Stomach (tissue), 9 donors: ENCODE data around the gene ARID4B. TPM values are rescaled to one million over a fixed set of nuclear protein-coding genes. Genes with fewer than 3 reads are reported as not detected.

Experiments used
- DNase-seq, 2 donors: peaks; one replicate each; pipeline versions ENCODE4 v3.0.0 to v3.0.0-alpha.2; 2013 to 2019
- H3K27ac ChIP-seq, 5 donors: fragments of 200-600 bp in 4 of 5; sonication (generic) in 4 of 5; one replicate each; pipeline ENCODE4 v1.5.1; 2013 to 2019; ENCODE audit warnings: mild to moderate bottlenecking in 1 of 5, moderate library complexity in 1 of 5
- H3K27me3 ChIP-seq, 3 donors: fragments of 200-600 bp; sonication (generic); one replicate each; pipeline ENCODE4 v1.5.1; 2017 to 2019; ENCODE audit warnings: mixed run types in 1 of 3
- H3K36me3 ChIP-seq, 4 donors: fragments of 200-600 bp; sonication (generic); 1 replicate in 3 of 4; 2 replicates in 1 of 4; pipeline ENCODE4 v1.5.1; 2016 to 2019
- H3K4me1 ChIP-seq, 4 donors: fragments of 200-600 bp; sonication (generic); one replicate each; pipeline ENCODE4 v1.5.1; 2016 to 2019
- H3K4me3 ChIP-seq, 4 donors: fragments of 200-600 bp; sonication (generic) in 3 of 4; one replicate each; pipeline ENCODE4 v1.5.1; 2016 to 2019; ENCODE audit warnings: mild to moderate bottlenecking in 1 of 4
- H3K9me3 ChIP-seq, 4 donors: fragments of 200-600 bp; sonication (generic); one replicate each; pipeline ENCODE4 v1.5.1; 2016 to 2019
- EP300 ChIP-seq: sonication (generic); formaldehyde crosslinking; IDR thresholded peaks from one replicate; pipeline ENCODE4 v1.6.1; 2017; ENCODE audit warnings: antibody characterized with exemption
- POLR2A ChIP-seq, 4 donors: fragments of 450-650 bp; IDR thresholded peaks; one replicate each; pipeline ENCODE4 v1.6.1; 2016; ENCODE audit warnings: antibody characterized with exemption in 4 of 4, control low read depth in 2 of 4, mild to moderate bottlenecking in 1 of 4, moderate library complexity in 1 of 4
- POLR2AphosphoS5 ChIP-seq, 3 donors: sonication (generic); formaldehyde crosslinking; IDR thresholded peaks; one replicate each; pipeline ENCODE4 v1.6.1; 2016; ENCODE audit warnings: antibody characterized with exemption in 3 of 3
- WGBS, 5 donors: extraction: QIAGEN DNeasy Blood & Tissue Kit in 3 of 5; methylation state at CpG; one replicate each; pipeline versions ENCODE4 v1.1.5 to v1.1.7; 2013 to 2018; 5-methylcytosine and 5-hydroxymethylcytosine counted together
- intact Hi-C: fragments of 100-400 bp; cut with DNase I; formaldehyde crosslinking; loops from one replicate; pipeline ENCODE4 v1.15.1; 2023; ENCODE audit warnings: low total_unique reads
- polyA plus RNA-seq, 3 donors: library from polyadenylated mRNA; stranded (reverse); fragments of 200-250 nt; gene quantifications; one replicate each; pipeline ENCODE4 v1.2.3, GENCODE V29; 2013
- total RNA-seq, 5 donors: library from RNA; depleted of rRNA; stranded (reverse); fragments of >200 nt; gene quantifications; one replicate each; pipeline versions ENCODE4 v1.1.0 to v1.2.3, GENCODE V29; 2014 to 2016
- TF ChIP-seq, protein P1 (sequence below), 7 experiments: fragments of 450-650 bp in 4 of 7; fragments of 200-600 bp in 3 of 7; sonication (generic) in 3 of 7; IDR thresholded peaks; one replicate each; pipeline ENCODE4 v1.5.1; 2016 to 2019; ENCODE audit warnings: antibody characterized with exemption in 7 of 7, control low read depth in 2 of 7, mild to moderate bottlenecking in 1 of 7
- donor health status: healthy with polysubstance abuse.
- donor health status: Bipolar disorder and iron deficiency.
- donor health status: healthy.

ARID4B gene
- total and polyA plus RNA-seq, 8 donors: 9.5 to 102 (median 30.5) TPM

DNA sequence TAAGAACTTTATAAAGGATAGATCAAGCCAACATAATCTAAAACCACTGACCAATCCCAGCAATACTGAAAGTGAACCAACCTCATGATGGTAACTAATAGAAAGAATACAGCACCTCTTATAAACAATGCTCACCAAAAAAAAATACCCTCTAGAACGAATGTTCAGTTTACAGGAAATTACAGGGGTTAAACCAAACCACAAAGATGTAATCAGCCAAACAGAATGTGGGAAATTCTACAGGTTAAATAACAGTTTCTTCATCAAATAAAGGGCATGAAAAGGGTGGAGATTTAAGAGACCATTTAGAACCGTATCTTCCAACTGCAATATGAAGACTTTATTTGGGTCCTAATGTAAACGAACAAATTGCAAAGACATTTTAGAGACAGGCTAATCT, 30.4 kb downstream of the ARID4B start:
- Histone ChIP-seq H3K4me1 (peaks cover 44 to 97% (median 70%) of the 10 kb centered on the region in 4 donors), H3K9me3 (no peaks in the 10 kb centered on the region), H3K4me3 (no peak overlapping the region), H3K36me3 (no peaks in the 10 kb centered on the region), H3K27ac (peak overlapping the region in 1 of 5 donors; percentile 74), H3K27me3 (no peaks in the 10 kb centered on the region)
- no peak for DNase-seq
- TF ChIP-seq POLR2A (IDR thresholded peaks at IDR 0.05): no peak
- TF ChIP-seq EP300: no peak
- TF ChIP-seq, protein P1, sequence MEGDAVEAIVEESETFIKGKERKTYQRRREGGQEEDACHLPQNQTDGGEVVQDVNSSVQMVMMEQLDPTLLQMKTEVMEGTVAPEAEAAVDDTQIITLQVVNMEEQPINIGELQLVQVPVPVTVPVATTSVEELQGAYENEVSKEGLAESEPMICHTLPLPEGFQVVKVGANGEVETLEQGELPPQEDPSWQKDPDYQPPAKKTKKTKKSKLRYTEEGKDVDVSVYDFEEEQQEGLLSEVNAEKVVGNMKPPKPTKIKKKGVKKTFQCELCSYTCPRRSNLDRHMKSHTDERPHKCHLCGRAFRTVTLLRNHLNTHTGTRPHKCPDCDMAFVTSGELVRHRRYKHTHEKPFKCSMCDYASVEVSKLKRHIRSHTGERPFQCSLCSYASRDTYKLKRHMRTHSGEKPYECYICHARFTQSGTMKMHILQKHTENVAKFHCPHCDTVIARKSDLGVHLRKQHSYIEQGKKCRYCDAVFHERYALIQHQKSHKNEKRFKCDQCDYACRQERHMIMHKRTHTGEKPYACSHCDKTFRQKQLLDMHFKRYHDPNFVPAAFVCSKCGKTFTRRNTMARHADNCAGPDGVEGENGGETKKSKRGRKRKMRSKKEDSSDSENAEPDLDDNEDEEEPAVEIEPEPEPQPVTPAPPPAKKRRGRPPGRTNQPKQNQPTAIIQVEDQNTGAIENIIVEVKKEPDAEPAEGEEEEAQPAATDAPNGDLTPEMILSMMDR (IDR thresholded peaks at IDR 0.05): no peak
- no peak for TF ChIP-seq POLR2AphosphoS5 (IDR thresholded peaks at IDR 0.05)
- intact Hi-C loops: no loop called here
- 31 to 40% (median 34%) methylated on average over 3 of the region's 3 CpGs for WGBS, 5 donors

DNA sequence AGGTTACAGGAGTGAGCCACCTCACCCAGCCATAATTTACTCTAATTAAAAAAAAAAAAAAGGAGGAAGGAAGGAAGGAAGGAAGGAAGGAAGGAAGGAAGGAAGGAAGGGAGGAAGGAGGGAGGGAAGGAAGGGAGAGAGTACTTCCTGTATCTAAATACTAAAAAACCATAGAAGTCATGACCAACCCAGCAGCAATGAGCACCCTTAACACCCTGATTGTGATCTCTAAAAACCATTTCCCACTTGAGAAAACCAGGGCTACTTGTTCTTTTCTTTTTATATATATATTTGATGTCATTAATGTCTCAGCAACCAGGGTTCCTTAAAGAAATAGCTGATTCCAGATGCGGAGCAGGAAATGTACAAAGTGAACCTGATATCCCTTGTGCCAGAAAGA, 31.2 kb downstream of the ARID4B start:
- peak overlapping the region; percentile 20 to 86 (median 74) for H3K27ac ChIP-seq

DNA sequence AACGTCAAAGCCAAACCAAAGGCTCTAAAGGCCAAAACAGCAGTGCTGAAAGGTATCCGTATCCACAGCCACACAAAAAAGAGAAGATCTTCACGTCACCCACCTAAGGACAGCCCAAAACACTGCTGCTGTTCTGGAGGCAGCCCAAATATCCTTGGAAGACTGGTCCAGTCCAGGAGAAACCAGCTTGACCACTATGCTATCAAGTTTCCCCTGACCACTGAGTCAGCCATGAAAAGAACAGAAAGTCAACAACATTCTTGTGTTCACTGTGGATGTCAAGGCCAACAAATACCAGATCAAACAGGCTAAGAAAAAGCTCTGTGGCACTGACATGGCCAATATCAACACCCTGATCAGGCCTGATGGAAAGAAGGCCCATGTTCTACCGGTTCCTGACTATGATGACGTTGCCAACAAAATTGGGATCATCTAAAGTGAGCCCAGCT, 32.1 kb downstream of the ARID4B start:
- Histone ChIP-seq H3K9me3 (no peaks in the 10 kb centered on the region), H3K27ac (peak overlapping the region; percentile 58 to 76 (median 63)), H3K36me3 (no peaks in the 10 kb centered on the region), H3K4me1 (peaks cover 49 to 97% (median 78%) of the 10 kb centered on the region in 4 donors), H3K4me3 (peak overlapping the region in 1 of 4 donors; percentile 17), H3K27me3 (no peaks in the 10 kb centered on the region)
- intact Hi-C loops: no loop called here
- 32 to 58% (median 50%) methylated on average over 5 of the region's 5 CpGs for WGBS, 5 donors
- TF ChIP-seq POLR2AphosphoS5 (IDR thresholded peaks at IDR 0.05): peak; percentile 25 to 94 (median 84)
- TF ChIP-seq, protein P1 (IDR thresholded peaks at IDR 0.05): no peak
- no peak for TF ChIP-seq EP300
- peak; percentile 80 to 84 for DNase-seq

More for the DNA sequence above, 31.2 kb downstream of the ARID4B start:
- 89 to 100% (median 95%) methylated on average over 1 of the region's 1 CpG for WGBS, 5 donors
- Histone ChIP-seq H3K4me1 (peaks cover 42 to 97% (median 73%) of the 10 kb centered on the region in 4 donors), H3K9me3 (no peaks in the 10 kb centered on the region), H3K4me3 (no peak overlapping the region), H3K36me3 (no peaks in the 10 kb centered on the region), H3K27me3 (no peaks in the 10 kb centered on the region)
- intact Hi-C loops: no loop called here
- DNase-seq: no peak
- TF ChIP-seq POLR2AphosphoS5 (IDR thresholded peaks at IDR 0.05): no peak

DNA sequence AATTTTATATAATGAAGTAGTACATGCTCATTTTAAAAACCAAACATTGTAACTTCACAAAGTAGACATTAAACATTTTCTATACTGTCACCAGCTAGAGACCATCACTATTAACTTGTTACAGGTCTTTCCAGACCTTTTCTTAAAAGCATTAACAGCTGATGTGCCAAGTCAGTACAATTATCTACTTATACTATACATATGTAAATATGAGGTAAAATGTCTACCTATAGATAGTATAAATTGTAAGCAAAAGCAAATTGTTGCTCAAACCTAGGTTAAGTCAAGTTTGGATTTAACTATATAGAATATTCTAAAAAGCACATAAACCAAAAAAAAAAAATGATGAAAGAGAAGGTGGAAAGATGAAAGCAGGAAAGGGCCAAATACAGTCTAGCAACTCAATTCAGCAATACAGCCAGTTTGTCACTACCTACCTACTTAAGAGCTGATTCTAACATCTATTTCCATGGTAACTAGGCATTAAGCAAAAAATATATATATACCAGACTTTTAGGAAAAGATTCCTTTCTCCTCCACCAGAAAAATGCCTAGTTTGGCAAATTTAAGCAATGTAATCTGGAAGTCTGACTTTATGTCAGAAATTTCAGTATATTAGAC, 34.5 kb downstream of the ARID4B start:
- no peak for TF ChIP-seq EP300
- TF ChIP-seq, protein P1 (IDR thresholded peaks at IDR 0.05): no peak
- no peak for TF ChIP-seq POLR2AphosphoS5 (IDR thresholded peaks at IDR 0.05)
- TF ChIP-seq POLR2A (IDR thresholded peaks at IDR 0.05): no peak
- intact Hi-C loops: no loop called here
- Histone ChIP-seq H3K4me1 (peaks cover 43 to 98% (median 69%) of the 10 kb centered on the region in 4 donors), H3K4me3 (no peak overlapping the region), H3K27me3 (no peaks in the 10 kb centered on the region), H3K36me3 (no peaks in the 10 kb centered on the region), H3K27ac (no peak overlapping the region), H3K9me3 (no peaks in the 10 kb centered on the region)
- no peak for DNase-seq

DNA sequence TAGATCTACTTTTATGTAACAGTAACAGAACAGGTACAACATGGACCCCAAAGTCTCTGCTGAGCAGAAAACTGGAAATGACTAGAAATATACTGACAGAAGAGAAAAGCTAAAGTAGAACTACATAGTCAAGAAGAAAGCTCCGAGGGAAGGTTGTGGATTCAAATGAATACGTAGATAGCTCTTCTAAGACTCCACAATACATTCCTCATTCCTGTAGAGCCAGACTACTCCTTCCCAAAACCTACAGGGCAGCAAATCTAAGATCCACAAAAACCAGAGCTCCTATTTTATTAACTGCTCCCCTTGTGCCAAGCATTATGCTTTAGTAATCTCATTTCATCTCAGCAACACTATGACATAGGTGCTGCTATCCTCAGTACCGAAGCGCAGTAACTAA, 35.2 kb downstream of the ARID4B start:
- no peaks in the 10 kb centered on the region for H3K9me3 ChIP-seq
- intact Hi-C loops: no loop called here

More for the DNA sequence above, 35.2 kb downstream of the ARID4B start:
- no peak overlapping the region for H3K4me3 ChIP-seq
- H3K36me3 ChIP-seq: no peaks in the 10 kb centered on the region
- no peaks in the 10 kb centered on the region for H3K27me3 ChIP-seq
- no peak overlapping the region for H3K27ac ChIP-seq
- TF ChIP-seq EP300: no peak
- TF ChIP-seq POLR2A (IDR thresholded peaks at IDR 0.05): no peak
- TF ChIP-seq POLR2AphosphoS5 (IDR thresholded peaks at IDR 0.05): no peak
- TF ChIP-seq, protein P1 (IDR thresholded peaks at IDR 0.05): no peak
- WGBS, 5 donors: 69 to 81% (median 77%) methylated on average over 4 of the region's 4 CpGs
- H3K4me1 ChIP-seq: peaks cover 42 to 98% (median 70%) of the 10 kb centered on the region in 4 donors
- no peak for DNase-seq
